WTC11 (cell line): ENCODE measurements around the gene MYO6. TPM values are rescaled to one million over a fixed set of nuclear protein-coding genes. Genes with fewer than 3 reads are reported as not detected.

Experiments used
- ATAC-seq: fragments of 200-7000 bp; cut with Tn5 transposase; 2 replicates; pipeline ENCODE4 v1.10.0; 2021; ENCODE audit warnings: mild to moderate bottlenecking, moderate library complexity
- CTCF ChIA-PET: fragments of 300-600 bp; sonication (Branson Sonifier 250); formaldehyde crosslinking; loops from one replicate; lab custom pipeline; 2021; ENCODE audit warnings: antibody characterized with exemption; lab: Charles Lee
- POLR2A ChIA-PET: fragments of 350-600 bp; sonication (Branson Sonifier 250); formaldehyde crosslinking; loops from one replicate; lab custom pipeline; 2021; ENCODE audit warnings: antibody characterized with exemption; lab: Charles Lee
- DNase-seq: peaks from one replicate; pipeline ENCODE4 v3.0.0; 2021; ENCODE audit warnings: low spot score
- H3K27ac Mint-ChIP-seq: 2 replicates; pipeline ENCODE4 v1.8.0; 2021; ENCODE audit warnings: mixed read lengths
- H3K27me3 Mint-ChIP-seq: 2 replicates; pipeline ENCODE4 v1.8.0; 2021; ENCODE audit warnings: low read depth, mild to moderate bottlenecking, moderate library complexity, mixed read lengths
- H3K36me3 Mint-ChIP-seq: 2 replicates; pipeline ENCODE4 v1.8.0; 2021; ENCODE audit warnings: mixed read lengths
- H3K4me1 Mint-ChIP-seq: 2 replicates; pipeline ENCODE4 v1.8.0; 2022; ENCODE audit warnings: mixed read lengths
- H3K4me3 Mint-ChIP-seq: 2 replicates; pipeline ENCODE4 v1.8.0; 2021; ENCODE audit warnings: mild to moderate bottlenecking, moderate library complexity, mixed read lengths
- H3K9me3 Mint-ChIP-seq: 2 replicates; pipeline ENCODE4 v1.8.0; 2021; ENCODE audit warnings: mixed read lengths
- AFF4 ChIP-seq: sonication (generic); formaldehyde crosslinking; IDR thresholded peaks from 2 replicates; pipeline ENCODE4 v1.8.1; 2023; ENCODE audit warnings: mild to moderate bottlenecking, missing genetic modification reagents, borderline replicate concordance
- E2F1 ChIP-seq: sonication (generic); formaldehyde crosslinking; IDR thresholded peaks from 2 replicates; pipeline ENCODE4 v1.8.0; 2022; ENCODE audit warnings: mild to moderate bottlenecking, missing genetic modification reagents
- EMX1 ChIP-seq: fragments of 250-450 bp; sonication (Bioruptor Pico); IDR thresholded peaks from 2 replicates; pipeline ENCODE4 v1.8.0; 2021; ENCODE audit warnings: mild to moderate bottlenecking
- GTF2I ChIP-seq: fragments of 250-450 bp; sonication (Bioruptor Pico); conservative IDR thresholded peaks from 2 replicates; pipeline ENCODE4 v1.4.0; 2021; ENCODE audit warnings: mild to moderate bottlenecking
- NR1H2 ChIP-seq: sonication (generic); formaldehyde crosslinking; IDR thresholded peaks from 2 replicates; pipeline ENCODE4 v1.9.0; 2021; ENCODE audit warnings: mild to moderate bottlenecking, moderate library complexity, missing genetic modification reagents
- SP1 ChIP-seq: sonication (generic); formaldehyde crosslinking; conservative IDR thresholded peaks from 2 replicates; pipeline ENCODE4 v1.8.1; 2022; ENCODE audit warnings: missing genetic modification reagents
- TCF7 ChIP-seq: sonication (generic); formaldehyde crosslinking; IDR thresholded peaks from 2 replicates; pipeline ENCODE4 v1.8.0; 2022; ENCODE audit warnings: mild to moderate bottlenecking, low read depth, missing genetic modification reagents, moderate library complexity
- TP53 ChIP-seq: sonication (generic); formaldehyde crosslinking; IDR thresholded peaks from 2 replicates; pipeline ENCODE4 v1.8.1; 2023; ENCODE audit warnings: mild to moderate bottlenecking, missing genetic modification reagents
- USF1 ChIP-seq: sonication (generic); formaldehyde crosslinking; IDR thresholded peaks from 2 replicates; pipeline ENCODE4 v1.8.0; 2022; ENCODE audit warnings: mild to moderate bottlenecking, missing genetic modification reagents
- ZBTB43 ChIP-seq: sonication (generic); formaldehyde crosslinking; IDR thresholded peaks from 2 replicates; pipeline ENCODE4 v1.8.1; 2023; ENCODE audit warnings: mild to moderate bottlenecking, missing genetic modification reagents
- ZNF232 ChIP-seq: sonication (generic); formaldehyde crosslinking; IDR thresholded peaks from 2 replicates; pipeline ENCODE4 v1.8.0; 2022; ENCODE audit warnings: mild to moderate bottlenecking, missing genetic modification reagents
- ZNF416 ChIP-seq: fragments of 250-450 bp; sonication (Bioruptor Pico); IDR thresholded peaks from 2 replicates; pipeline ENCODE4 v1.9.0; 2021; ENCODE audit warnings: mild to moderate bottlenecking, inconsistent platforms
- ZNF423 ChIP-seq: fragments of 250-450 bp; sonication (Bioruptor Pico); IDR thresholded peaks from 2 replicates; pipeline ENCODE4 v2.1.2; 2022; ENCODE audit warnings: mild to moderate bottlenecking, moderate library complexity
- ZSCAN18 ChIP-seq: fragments of 250-450 bp; sonication (Bioruptor Pico); IDR thresholded peaks from 2 replicates; pipeline ENCODE4 v2.1.2; 2022; ENCODE audit warnings: mild to moderate bottlenecking, moderate library complexity
- total RNA-seq: library from RNA; stranded (reverse); gene quantifications from 3 replicates; pipeline ENCODE4 v1.2.3, GENCODE V29; 2021

The MYO6 gene
- total RNA-seq, 1 experiment from 2014 or later = 32.6 TPM

GRCh38 chr6:75935473-75935793 is 186.4 kb downstream of the MYO6 start (continued):
- TF ChIP-seq AFF4 (CRISPR knock-in tag) (no peak), ZSCAN18 (CRISPR knock-in tag) (no peak), ZNF416 (no peak), TP53 (CRISPR knock-in tag) (no peak), USF1 (CRISPR knock-in tag) (no peak), ZNF232 (no peak), SP1 (CRISPR knock-in tag) (no peak), EMX1 (CRISPR knock-in tag) (no peak)
- TF ChIP-seq, all 79 proteins: peak for 0

GRCh38 chr6:75936682-75937081 is 187.6 kb downstream of the MYO6 start:
- no peak for DNase-seq
- TF ChIP-seq TCF7 = no peak
- TF ChIP-seq GTF2I = no peak
- TF ChIP-seq ZNF232 = no peak
- no peak for TF ChIP-seq ZNF423 (CRISPR knock-in tag)
- TF ChIP-seq E2F1 (CRISPR knock-in tag) = no peak
- no peak for TF ChIP-seq NR1H2 (CRISPR knock-in tag)
- POLR2A ChIA-PET = no interaction called here
- H3K4me3 Mint-ChIP-seq = no peak overlapping the region
- H3K27ac Mint-ChIP-seq = no peak overlapping the region
- ATAC-seq = no peak
- H3K9me3 Mint-ChIP-seq = peaks cover 6% of the 10 kb centered on the region; the same call in 1 of the 2 replicates
- CTCF ChIA-PET = interaction anchor here (0.6 kb wide), 1 partner anchor 28 kb away, joined by 7 read pairs; no protein-coding TSS in a partner anchor
- H3K27me3 Mint-ChIP-seq = peaks cover 84% of the 10 kb centered on the region
- H3K36me3 Mint-ChIP-seq = no peaks in the 10 kb centered on the region
- peaks cover 11% of the 10 kb centered on the region for H3K4me1 Mint-ChIP-seq

- Mint-ChIP-seq H3K36me3 (no peaks in the 10 kb centered on the region), H3K27ac (no peak overlapping the region), H3K9me3 (peaks cover 6% of the 10 kb centered on the region; the same call in 1 of the 2 replicates), H3K4me3 (no peak overlapping the region), H3K4me1 (peaks cover 11% of the 10 kb centered on the region), H3K27me3 (peaks cover 88% of the 10 kb centered on the region)
- TF ChIP-seq ZBTB43 (CRISPR knock-in tag) = no peak
- no peak for DNase-seq
- POLR2A ChIA-PET = no interaction called here
- CTCF ChIA-PET = no interaction called here
- no peak for ATAC-seq
These were observed 188.8 kb downstream of the MYO6 start for GRCh38 chr6:75937846-75938245.
